Karpas-422 (cell line): ENCODE data around the gene PDLIM4. TPM values are rescaled to one million over a fixed set of nuclear protein-coding genes. Genes with fewer than 3 reads are reported as not detected.

Experiments
- DNase-seq: peaks from one replicate; pipeline ENCODE4 v3.0.0-alpha.2; 2015
- H2AFZ ChIP-seq: fragments of 200-600 bp; sonication (generic); 2 replicates; pipeline ENCODE4 v1.6.1; 2014; ENCODE audit warnings: antibody characterized with exemption, low read length, mixed read lengths
- H3K27ac ChIP-seq: fragments of 200-600 bp; sonication (generic); 2 replicates; pipeline ENCODE4 v1.5.1; 2014; ENCODE audit warnings: mild to moderate bottlenecking, low read length, moderate library complexity
- H3K27me3 ChIP-seq: fragments of 200-600 bp; sonication (generic); 2 replicates; pipeline ENCODE4 v1.6.1; 2014; ENCODE audit warnings: low read length, mixed read lengths
- H3K36me3 ChIP-seq: fragments of 200-600 bp; sonication (generic); 2 replicates; pipeline ENCODE4 v1.6.1; 2014; ENCODE audit warnings: low read length, mixed read lengths; ENCODE audit not compliant: insufficient read depth
- H3K4me1 ChIP-seq: fragments of 200-600 bp; sonication (generic); 2 replicates; pipeline ENCODE4 v1.6.1; 2014; ENCODE audit warnings: mild to moderate bottlenecking, low read length, mixed read lengths
- H3K4me2 ChIP-seq: fragments of 200-600 bp; sonication (generic); 2 replicates; pipeline ENCODE4 v1.6.1; 2014; ENCODE audit warnings: low read length, low read depth, mild to moderate bottlenecking; ENCODE audit not compliant: poor library complexity, severe bottlenecking
- H3K4me3 ChIP-seq: fragments of 200-600 bp; sonication (generic); 2 replicates; pipeline ENCODE4 v1.5.1; 2014; ENCODE audit warnings: mild to moderate bottlenecking, antibody characterized with exemption, low read length, mixed read lengths
- H3K79me2 ChIP-seq: fragments of 200-600 bp; sonication (generic); 2 replicates; pipeline ENCODE4 v1.6.1; 2014; ENCODE audit warnings: mild to moderate bottlenecking, low read length, mixed read lengths
- H3K9ac ChIP-seq: fragments of 200-600 bp; sonication (generic); 2 replicates; pipeline ENCODE4 v1.6.0; 2014; ENCODE audit warnings: low read length
- H3K9me2 ChIP-seq: fragments of 200-600 bp; sonication (generic), shearing (Covaris generic); replicated peaks from 2 replicates; pipeline ENCODE4 v1.6.0; 2014; ENCODE audit warnings: mild to moderate bottlenecking, low read length, moderate library complexity; ENCODE audit not compliant: insufficient read depth
- H3K9me3 ChIP-seq: fragments of 300-700, 200-600 bp; sonication (generic); 2 replicates; pipeline ENCODE4 v1.6.1; 2014; ENCODE audit warnings: low read length, mixed read lengths
- H4K20me1 ChIP-seq: fragments of 200-600 bp; sonication (generic); 2 replicates; pipeline ENCODE4 v1.6.1; 2014; ENCODE audit warnings: mild to moderate bottlenecking, antibody characterized with exemption, low read length, low read depth; ENCODE audit not compliant: insufficient read depth
- total RNA-seq: library from RNA; depleted of rRNA; stranded (reverse); fragments of >200 nt; shearing (Covaris generic); gene quantifications from 2 replicates; pipeline ENCODE4 v1.2.3, GENCODE V29; 2014; ENCODE audit warnings: low replicate concordance

Gene PDLIM4
- total RNA-seq, 1 experiment from 2014 or later, result not detected

DNA sequence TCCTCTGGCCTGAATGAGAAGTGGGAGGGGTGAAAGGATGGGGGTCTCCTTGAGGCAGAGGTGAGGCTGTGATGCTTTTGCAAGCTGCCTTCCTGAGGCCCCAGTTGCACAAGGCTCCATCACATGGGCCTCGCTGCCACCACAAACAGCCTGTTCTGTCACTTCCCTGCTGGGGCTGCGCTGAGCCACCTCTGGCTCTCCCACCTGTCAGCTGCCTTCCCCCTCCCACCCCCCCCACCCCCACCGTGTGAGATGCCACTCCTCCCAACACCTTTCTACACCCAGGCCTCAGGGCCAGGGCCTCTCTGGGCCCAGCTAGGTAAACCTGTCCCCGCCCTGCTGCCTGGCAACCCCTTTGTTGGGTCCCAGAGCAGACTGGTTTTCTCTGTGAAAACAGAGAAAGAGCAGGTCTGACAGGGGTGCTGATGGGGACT lies 4.5 kb upstream of the PDLIM4 start:
- H3K9me2 ChIP-seq, result no peaks in the 10 kb centered on the region
- no peaks in the 10 kb centered on the region for H3K79me2 ChIP-seq
- no peak for DNase-seq
- H3K9me3 ChIP-seq, result peaks cover 3% of the 10 kb centered on the region; the same call in 1 of the 2 replicates
- H3K27ac ChIP-seq, result no peak overlapping the region
- no peaks in the 10 kb centered on the region for H3K4me1 ChIP-seq
- H3K27me3 ChIP-seq, result no peaks in the 10 kb centered on the region
- H3K4me3 ChIP-seq, result no peak overlapping the region
- H4K20me1 ChIP-seq, result no peaks in the 10 kb centered on the region
- H3K9ac ChIP-seq, result no peak overlapping the region
- no peaks in the 10 kb centered on the region for H3K36me3 ChIP-seq
- no peak overlapping the region for H2AFZ ChIP-seq
- no peak overlapping the region for H3K4me2 ChIP-seq

DNA sequence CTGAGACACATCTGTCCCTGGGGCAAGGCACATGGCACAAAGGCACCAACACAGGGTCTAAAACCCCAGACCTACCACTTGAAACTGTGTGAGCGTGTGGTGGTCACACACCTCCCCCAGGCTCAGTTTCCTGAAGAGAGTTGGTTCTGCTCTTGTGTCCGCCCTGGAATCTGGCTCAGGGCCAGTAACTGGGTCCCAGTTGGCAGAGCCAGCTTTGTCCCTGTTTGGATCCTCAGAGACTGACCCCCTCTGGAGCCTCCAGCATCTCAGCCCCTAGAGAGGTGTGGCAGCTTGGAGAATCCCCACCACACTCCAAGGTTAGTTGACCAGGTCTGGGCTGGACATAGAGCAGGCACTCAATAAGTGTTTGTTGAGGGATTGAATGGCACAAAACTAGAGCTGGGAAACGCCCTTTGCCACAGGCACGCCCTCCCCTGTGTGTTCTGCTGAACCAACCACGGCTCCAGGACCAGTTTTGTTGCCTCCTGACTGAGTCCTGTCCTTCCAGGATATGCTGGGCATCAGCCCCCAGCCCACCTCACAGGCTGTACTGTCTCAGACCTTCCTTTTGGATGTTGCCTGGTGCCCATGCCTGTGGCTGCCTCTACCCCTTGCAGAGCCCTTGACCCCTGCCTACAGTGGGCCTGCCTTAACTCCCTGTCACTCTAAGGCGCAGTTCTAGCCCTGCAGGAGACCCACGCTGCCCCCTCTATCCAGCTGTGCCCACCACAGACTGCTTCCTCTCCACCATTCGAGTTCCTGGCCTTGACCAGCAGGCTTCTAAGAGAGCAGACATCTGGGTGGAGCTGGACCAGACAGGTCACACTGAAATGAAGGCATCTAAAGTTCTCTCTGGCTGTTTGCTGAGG lies 3.8 kb upstream of the PDLIM4 start:
- DNase-seq, result no peak
- H3K4me1 ChIP-seq, result no peaks in the 10 kb centered on the region
- H3K36me3 ChIP-seq, result no peaks in the 10 kb centered on the region
- no peak overlapping the region for H3K27ac ChIP-seq
- no peak overlapping the region for H3K4me3 ChIP-seq
- H3K9me3 ChIP-seq, result no peaks in the 10 kb centered on the region
- H3K27me3 ChIP-seq, result no peaks in the 10 kb centered on the region
- no peaks in the 10 kb centered on the region for H3K9me2 ChIP-seq
- H2AFZ ChIP-seq, result no peak overlapping the region
- H3K9ac ChIP-seq, result no peak overlapping the region
- no peaks in the 10 kb centered on the region for H3K79me2 ChIP-seq
- no peaks in the 10 kb centered on the region for H4K20me1 ChIP-seq
- H3K4me2 ChIP-seq, result no peak overlapping the region

DNA sequence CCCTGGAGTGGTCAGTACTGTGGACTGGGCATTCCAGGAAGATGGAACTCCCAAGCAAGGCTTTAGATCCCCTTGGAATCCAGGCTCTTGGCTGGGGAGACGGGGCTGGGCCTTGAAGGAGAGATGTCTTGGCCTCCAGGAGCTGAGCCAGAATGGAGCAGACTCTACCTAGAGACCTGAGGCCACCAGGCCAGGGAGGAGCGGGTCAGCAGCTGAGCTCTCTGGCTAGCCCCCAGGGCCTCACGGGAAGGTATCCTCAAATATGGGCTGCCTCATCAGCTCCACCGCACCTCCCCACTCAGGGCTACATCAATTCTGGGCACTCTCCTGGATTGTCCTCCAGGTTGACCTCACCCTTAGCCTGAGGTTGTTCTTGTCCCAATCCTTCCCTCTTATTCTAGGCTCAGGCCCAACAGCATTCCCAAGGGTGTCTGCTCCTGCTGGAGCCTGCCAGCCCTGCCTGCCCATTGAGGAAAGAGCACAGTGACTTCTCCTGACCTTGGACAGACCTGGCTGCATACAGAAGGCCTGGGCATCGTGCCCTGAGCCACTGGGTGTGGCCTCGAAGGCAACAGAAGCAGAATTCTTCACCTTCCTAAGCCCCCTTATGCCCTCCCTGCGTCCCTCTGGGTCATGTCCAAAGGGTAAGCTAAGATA lies 3.0 kb upstream of the PDLIM4 start:
- H4K20me1 ChIP-seq, result no peaks in the 10 kb centered on the region
- H3K4me2 ChIP-seq, result no peak overlapping the region
- no peak for DNase-seq
- no peak overlapping the region for H3K4me3 ChIP-seq
- H3K9me2 ChIP-seq, result no peaks in the 10 kb centered on the region
- H3K4me1 ChIP-seq, result no peaks in the 10 kb centered on the region
- H3K36me3 ChIP-seq, result no peaks in the 10 kb centered on the region
- H3K27me3 ChIP-seq, result no peaks in the 10 kb centered on the region
- H2AFZ ChIP-seq, result no peak overlapping the region
- no peaks in the 10 kb centered on the region for H3K9me3 ChIP-seq
- no peak overlapping the region for H3K27ac ChIP-seq
- H3K79me2 ChIP-seq, result no peaks in the 10 kb centered on the region
- no peak overlapping the region for H3K9ac ChIP-seq

DNA sequence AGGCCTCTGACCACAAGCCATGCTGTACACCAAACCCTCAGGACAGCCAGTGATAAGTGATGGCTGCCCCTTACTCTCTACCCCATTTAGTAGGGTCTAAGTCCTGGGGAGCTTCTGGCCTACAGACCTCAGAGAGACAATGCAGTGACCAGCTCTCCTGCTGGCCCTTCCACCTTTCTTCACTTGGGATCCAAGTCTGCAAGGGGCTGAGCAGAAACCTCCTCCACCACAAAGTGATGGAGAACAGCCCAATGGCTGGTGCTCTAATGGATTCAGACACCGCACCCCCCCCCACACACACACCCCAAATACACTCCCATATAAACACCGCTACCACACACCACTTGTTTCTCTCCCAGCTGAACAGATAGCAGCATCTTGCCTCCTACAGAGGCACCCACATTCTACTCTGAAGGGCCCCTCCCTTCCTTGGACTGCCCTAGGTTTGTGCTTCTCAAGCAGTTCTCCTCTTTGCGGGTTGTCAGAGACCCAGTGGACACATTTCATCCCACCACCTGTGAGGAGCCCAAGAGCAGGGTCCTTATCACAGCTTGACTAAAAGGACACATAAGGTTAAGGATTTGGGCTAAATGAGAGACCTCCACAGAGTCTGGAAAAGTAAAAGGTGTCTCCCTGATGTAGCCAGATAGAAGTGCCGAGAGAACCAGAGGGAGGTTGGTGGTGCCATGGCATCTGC lies 1.3 kb upstream of the PDLIM4 start:
- Histone ChIP-seq H3K27me3 (no peaks in the 10 kb centered on the region), H2AFZ (no peak overlapping the region)

DNA sequence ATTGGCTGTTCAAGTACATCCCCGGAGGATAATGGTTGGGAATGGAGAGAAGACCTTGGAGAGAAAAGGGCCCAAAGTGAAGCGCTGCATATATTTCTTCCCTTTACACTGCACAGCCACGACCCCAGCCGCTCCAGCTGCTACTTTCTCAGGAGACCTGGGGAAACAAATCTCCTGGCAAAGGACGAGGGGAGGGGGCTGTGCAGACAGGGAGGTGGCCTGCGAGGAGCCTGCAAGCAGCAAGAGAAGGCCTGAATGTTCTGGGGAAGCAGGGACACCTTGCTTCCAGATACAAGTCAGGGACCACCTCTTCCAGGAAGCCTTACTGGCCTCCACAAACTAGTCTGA lies 739 bp upstream of the PDLIM4 start:
- Histone ChIP-seq H2AFZ (no peak overlapping the region), H3K27me3 (no peaks in the 10 kb centered on the region), H3K9me2 (no peaks in the 10 kb centered on the region), H3K27ac (no peak overlapping the region), H3K9ac (no peak overlapping the region), H3K9me3 (no peaks in the 10 kb centered on the region), H3K4me2 (no peak overlapping the region), H3K79me2 (no peaks in the 10 kb centered on the region), H4K20me1 (no peaks in the 10 kb centered on the region), H3K36me3 (no peaks in the 10 kb centered on the region), H3K4me3 (no peak overlapping the region), H3K4me1 (no peaks in the 10 kb centered on the region)
- DNase-seq, result no peak

More for the DNA sequence above, 1.3 kb upstream of the PDLIM4 start:
- no peak overlapping the region for H3K4me3 ChIP-seq
- DNase-seq, result no peak
- no peak overlapping the region for H3K27ac ChIP-seq
- no peaks in the 10 kb centered on the region for H3K9me3 ChIP-seq
- no peaks in the 10 kb centered on the region for H4K20me1 ChIP-seq
- H3K9ac ChIP-seq, result no peak overlapping the region
- no peak overlapping the region for H3K4me2 ChIP-seq
- no peaks in the 10 kb centered on the region for H3K9me2 ChIP-seq
- H3K79me2 ChIP-seq, result no peaks in the 10 kb centered on the region
- H3K36me3 ChIP-seq, result no peaks in the 10 kb centered on the region
- no peaks in the 10 kb centered on the region for H3K4me1 ChIP-seq

DNA sequence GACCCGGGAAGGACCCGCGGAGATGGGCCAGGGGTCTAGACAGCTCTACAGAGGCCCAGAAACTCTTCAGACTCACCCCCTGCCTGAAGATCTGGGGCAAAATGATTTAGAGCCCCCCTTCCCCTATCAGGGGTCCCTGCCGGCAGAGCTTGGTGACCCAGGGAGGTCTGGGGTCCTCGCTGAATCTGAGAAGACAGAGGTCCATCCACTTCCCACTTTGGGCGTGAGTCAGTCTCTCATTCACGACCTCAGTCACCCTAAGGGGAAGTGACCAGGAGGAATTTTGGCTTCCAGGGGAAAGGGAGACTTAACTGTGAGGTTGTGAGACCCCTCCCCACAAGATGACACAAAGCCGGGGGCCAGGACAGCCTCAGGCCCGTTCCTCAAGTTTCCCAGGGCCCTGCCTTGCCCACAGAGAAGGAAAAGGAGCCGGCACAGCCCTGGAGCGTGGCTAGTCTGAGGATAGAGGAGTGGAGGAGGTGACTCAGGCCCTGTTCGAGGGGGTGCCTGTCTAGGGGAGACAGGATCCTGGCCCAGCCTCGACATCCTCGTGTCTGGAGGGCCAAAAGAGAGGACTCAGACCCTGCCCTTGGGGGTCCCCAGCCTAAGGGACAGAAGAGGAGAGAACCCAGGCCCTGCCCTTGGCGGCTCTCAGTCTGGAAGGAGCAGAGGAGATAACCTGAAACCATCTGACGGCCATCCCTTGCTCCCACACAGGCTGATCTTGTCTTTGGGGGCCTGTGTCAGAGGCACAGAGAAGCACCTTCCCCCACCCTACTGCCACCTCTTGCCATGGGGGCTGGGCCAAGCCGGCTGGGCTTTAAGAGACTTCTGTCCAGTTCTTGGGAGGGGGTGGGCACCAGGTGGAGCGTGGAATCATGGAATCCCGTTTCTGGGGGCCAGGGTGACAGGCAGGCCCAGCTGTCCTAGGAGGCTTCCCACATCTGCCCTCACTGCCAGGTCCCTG lies 889 bp downstream of the PDLIM4 start:
- H3K27ac ChIP-seq, result no peak overlapping the region
- H3K9me2 ChIP-seq, result no peaks in the 10 kb centered on the region
- H3K4me3 ChIP-seq, result no peak overlapping the region
- H3K9ac ChIP-seq, result no peak overlapping the region
- H4K20me1 ChIP-seq, result no peaks in the 10 kb centered on the region
- no peak overlapping the region for H2AFZ ChIP-seq
- H3K36me3 ChIP-seq, result no peaks in the 10 kb centered on the region
- H3K9me3 ChIP-seq, result no peaks in the 10 kb centered on the region
- DNase-seq, result no peak
- H3K4me2 ChIP-seq, result no peak overlapping the region
- no peaks in the 10 kb centered on the region for H3K79me2 ChIP-seq
- H3K4me1 ChIP-seq, result no peaks in the 10 kb centered on the region
- no peaks in the 10 kb centered on the region for H3K27me3 ChIP-seq

DNA sequence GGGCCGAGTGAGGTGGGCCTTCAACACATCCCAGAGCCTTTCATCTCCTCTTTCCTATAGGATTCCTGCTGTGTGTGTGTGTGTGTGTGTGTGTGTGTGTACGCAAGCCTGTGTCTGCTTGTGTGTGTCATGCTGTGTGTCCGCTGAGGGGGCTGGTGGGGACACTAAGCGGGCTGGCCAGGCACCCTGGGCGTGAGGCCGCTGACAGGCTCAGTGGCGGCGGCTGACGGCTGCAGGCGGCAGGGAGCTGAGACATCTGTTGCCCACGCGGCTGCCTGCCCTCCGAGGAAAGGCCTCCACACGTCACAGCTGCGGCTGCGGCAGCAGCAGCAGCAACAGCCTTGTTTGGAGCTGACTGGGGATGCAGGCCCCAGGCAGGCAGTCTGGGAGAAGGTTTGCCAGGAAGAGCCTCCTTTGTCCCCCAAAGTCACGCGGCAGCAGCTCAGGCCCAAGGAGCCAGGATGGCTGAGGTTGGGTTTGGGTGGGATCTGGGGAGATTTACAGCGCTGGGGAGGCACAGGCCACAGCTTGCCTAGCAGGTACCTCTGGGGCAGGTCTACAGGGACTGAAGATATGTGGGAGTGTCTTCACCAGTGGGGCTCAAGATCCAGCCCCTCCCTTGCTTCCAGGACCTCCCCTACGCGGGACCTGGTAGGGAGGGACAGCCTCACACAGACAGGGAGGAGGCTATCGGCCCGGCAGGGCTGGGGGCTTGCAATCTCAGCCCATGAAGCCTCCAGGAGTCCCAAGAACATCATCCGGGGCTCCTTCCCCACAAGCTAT lies 1.8 kb downstream of the PDLIM4 start:
- H3K4me2 ChIP-seq, result no peak overlapping the region
- H4K20me1 ChIP-seq, result no peaks in the 10 kb centered on the region
- H3K9me2 ChIP-seq, result no peaks in the 10 kb centered on the region
- DNase-seq, result no peak
- no peak overlapping the region for H3K27ac ChIP-seq
- H3K4me1 ChIP-seq, result no peaks in the 10 kb centered on the region
- no peaks in the 10 kb centered on the region for H3K79me2 ChIP-seq
- no peaks in the 10 kb centered on the region for H3K36me3 ChIP-seq
- H3K9ac ChIP-seq, result no peak overlapping the region
- no peaks in the 10 kb centered on the region for H3K9me3 ChIP-seq
- no peak overlapping the region for H2AFZ ChIP-seq
- no peak overlapping the region for H3K4me3 ChIP-seq
- H3K27me3 ChIP-seq, result no peaks in the 10 kb centered on the region
